Measurements from ENCODE around the gene HIPK3.
"Not testable (repeated sequence)": the region's sequence is repeated elsewhere in the genome, so short reads cannot be mapped to it uniquely, and the experiment has no call there.

Gene HIPK3

DNA sequence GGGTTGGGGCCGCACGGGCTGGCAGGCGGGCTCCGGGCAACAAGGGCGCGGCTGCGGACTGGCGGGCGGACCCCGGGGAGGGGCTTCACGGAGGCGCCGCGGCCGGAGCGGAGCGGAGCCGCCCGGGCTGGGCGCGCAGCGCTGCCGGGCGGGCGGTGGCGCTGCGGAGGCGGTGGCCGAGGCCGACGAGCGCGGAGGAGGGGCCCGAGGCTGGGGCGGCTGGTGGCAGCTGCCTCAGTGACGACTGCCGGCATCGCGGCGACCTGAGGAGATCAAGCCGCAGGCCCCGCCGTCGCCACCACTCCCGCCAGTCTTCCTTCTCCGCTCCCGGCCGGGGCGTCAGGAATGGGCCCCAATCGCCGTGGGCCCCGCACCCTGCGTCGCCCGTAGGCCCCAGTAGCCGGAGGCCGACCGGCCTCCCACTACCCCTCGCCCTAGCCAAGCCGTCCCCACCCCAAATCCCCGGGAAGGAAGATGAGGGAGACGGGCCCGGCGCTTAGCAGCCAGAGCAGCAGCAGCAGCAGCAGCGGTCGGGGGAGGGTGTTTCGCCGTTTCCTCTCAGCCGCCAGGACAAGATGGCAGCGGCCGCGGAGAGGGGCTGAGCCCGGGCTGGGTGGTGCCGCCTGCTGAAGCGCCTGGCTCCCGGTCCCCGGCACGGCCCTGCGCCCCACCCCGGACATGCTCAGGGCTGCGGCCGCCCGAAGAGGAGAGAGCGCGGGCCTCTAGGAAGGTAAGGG lies at the start of gene HIPK3:
Gene HIPK3, plus strand, starts transcription at position 222 of the 737 bp plus-strand sequence.
- DNase-seq (ENCODE audit: low read depth) = peak; percentile 59

DNA sequence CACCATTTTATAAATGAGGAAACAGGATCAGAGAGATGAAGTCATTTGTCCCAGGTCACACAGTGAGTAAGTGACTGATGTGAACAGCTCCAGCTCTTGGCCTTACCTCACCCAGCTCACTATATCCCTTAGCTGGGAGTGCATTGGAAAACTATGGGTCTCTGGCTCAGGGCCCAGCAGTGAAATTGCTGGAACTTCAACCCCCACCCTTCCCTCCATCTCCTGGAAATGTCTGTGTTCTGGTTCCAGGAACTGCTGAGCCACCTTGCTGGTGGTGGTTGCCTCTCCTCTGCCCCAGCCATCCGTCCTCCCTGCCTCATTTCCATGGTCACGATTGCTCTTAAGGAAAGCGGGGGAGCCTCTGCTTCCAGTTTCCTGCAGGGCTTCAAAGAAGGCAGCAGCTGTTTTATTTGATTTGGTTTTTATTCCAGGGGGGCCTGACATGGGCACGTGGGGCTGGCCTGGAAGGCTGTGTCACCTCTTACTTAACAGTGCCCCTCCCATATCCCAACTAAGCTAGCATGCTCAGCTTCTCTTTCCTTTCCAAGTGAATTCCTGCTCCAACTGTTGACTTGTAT lies 49.7 kb upstream of the HIPK3 start:
- peak; percentile 21 for DNase-seq (ENCODE audit: low read depth)

- no peak for DNase-seq (ENCODE audit: low read depth)
Observed at GRCh38 chr11:33208150-33208549, 49.0 kb upstream of the HIPK3 start.

DNA sequence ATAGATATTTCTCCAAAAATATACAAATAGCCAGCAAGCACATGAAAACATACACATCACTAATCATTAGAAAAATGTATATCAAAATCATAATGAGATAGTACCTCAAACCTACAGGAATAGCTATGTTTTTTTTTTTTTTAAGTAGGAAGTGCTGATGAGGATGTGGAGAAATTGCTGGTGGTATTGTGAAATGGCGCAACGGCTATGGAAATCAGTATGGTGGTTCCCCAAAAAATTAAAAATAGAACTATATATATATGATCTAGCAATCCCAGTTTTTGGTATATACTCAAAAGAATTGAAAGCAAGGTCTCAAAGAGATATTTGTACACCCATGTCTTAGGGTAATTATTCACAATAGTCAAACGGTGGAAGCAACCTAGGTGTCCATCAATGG lies 46.0 kb upstream of the HIPK3 start:
- DNase-seq (ENCODE audit: low read depth) = no peak

DNA sequence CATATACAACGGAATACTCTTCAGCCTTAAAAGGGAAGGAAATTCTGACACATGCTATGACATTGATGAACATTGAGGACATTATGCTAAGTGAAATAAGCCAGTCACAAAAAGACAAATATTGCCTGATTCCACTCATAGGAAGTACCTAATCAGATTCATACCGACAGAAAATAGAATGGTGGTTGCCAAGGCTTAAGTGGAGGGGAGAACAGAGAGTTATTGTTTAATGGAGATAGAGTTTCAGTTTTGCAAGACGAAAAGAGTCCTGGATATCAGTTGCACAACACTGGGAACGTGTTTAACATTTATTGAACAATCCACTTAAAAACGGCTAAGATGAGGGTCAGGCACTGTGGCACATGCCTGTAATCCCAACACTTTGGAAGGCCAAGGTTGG lies 45.6 kb upstream of the HIPK3 start:
- no peak for DNase-seq (ENCODE audit: low read depth)

- DNase-seq (ENCODE audit: low read depth) = peak; percentile 29
Observed at GRCh38 chr11:33214187-33214586, 43.0 kb upstream of the HIPK3 start.

- DNase-seq (ENCODE audit: low read depth) = no peak
Observed at GRCh38 chr11:33214767-33215166, 42.4 kb upstream of the HIPK3 start.

DNA sequence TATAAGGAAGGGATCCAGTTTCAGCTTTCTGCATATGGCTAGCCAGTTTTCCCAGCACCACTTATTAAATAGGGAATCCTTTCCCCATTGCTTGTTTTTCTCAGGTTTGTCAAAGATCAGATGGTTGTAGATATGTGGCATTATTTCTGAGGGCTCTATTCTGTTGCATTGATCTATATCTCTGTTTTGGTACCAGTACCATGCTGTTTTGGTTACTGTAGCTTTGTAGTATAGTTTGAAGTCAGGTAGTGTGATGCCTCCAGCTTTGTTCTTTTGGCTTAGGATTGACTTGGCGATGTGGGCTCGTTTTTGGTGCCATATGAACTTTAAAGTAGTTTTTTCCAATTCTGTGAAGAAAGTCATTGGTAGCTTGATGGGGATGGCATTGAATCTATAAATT lies 40.5 kb upstream of the HIPK3 start:
- not testable (repeated sequence) for DNase-seq (ENCODE audit: low read depth)

- no peak for DNase-seq (ENCODE audit: low read depth)
Observed at GRCh38 chr11:33222052-33222750, 35.0 kb upstream of the HIPK3 start.

- DNase-seq (ENCODE audit: low read depth) = no peak
Observed at GRCh38 chr11:33225371-33225770, 31.8 kb upstream of the HIPK3 start.

- DNase-seq (ENCODE audit: low read depth) = peak; percentile 70
Observed at GRCh38 chr11:33227578-33228261, 29.5 kb upstream of the HIPK3 start.

DNA sequence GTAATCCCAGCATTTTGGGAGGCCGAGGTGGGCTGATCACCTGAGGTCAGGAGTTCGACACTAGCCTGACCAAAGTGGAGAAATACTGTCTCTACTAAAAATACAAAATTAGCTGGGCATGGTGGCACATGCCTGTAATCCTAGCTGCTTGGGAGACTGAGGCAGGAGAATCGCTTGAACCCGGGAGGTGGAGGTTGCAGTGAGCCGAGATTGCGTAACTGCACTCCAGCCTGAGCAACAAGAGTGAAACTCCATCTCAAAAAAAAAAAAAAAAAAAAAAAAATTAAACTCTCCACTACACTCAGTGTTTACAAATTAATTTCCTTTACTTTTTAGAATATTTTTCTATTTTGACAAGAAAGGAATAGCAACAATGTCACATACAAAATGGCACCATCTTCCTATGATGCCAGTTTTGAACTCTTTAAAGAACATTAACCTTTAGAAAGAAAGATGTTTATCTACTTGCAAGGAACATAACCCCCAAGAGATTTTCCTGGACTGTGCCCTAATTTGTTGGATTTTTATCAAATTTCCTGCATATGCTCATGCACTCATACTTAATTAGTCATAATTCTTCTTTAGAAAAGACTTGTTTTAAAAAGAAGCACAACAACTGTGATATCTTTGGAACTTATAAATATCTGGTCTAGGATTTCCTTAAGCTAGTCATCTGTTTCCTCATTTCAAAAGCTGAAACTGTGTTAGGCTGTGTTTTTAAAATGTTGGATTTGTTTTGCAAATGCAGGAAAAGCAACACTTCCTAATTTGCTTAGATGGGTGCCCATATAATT lies 22.6 kb upstream of the HIPK3 start:
- peak; percentile 21 for DNase-seq (ENCODE audit: low read depth)

DNA sequence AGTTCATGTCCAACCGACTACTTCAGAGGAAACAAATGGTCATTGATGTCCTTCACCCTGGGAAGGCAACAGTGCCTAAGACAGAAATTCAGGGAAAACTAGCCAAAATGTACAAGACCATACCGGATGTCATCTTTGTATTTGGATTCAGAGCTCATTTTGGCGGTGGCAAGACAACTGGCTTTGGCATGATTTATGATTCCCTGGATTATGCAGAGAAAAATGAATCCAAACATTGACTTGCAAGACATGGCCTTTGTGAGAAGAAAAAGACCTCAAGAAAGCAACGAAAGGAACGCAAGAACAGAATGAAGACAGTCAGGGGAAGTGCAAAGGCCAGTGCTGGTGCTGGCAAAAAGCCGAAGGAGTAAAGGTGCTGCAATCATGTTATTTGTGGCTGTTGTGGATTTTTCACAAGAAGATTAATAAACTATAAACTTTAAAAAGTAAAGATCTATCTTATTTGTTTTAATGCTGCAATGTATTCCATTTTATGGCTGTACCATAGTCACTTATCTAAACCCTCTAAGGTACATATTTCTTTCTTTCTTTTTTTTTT lies 20.1 kb upstream of the HIPK3 start:
- no peak for DNase-seq (ENCODE audit: low read depth)

GRCh38 chr11:33242575-33242974 lies 14.6 kb upstream of the HIPK3 start:
- no peak for DNase-seq (ENCODE audit: low read depth)

- not testable (repeated sequence) for DNase-seq (ENCODE audit: low read depth)
Observed at GRCh38 chr11:33243654-33244053, 13.5 kb upstream of the HIPK3 start.

DNA sequence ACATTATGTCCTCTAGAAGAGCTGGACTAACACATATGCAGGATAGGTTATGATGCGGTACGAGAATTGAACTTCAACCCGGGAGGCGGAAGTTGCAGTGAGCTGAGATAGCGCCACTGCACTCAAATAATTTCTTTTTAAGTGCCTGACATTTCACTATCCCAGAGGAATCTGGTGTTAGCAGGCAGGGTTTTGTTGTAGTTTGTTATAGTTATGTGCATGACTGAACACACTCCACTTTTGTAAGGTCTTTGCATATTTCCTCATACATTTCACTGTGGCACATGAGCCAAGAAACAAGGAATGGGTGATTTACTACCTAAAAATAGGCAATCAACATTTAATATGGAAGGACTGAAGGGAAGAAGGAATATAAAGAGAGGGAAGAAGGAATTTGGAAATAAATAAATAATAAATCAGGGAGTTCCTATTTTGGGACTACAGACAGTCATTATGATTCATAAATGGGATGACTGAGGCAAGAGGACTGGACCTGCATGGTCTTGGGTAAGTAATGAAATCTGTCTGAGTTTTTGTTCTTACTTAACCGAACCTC lies 8.7 kb upstream of the HIPK3 start:
- peak; percentile 65 for DNase-seq (ENCODE audit: low read depth)

GRCh38 chr11:33256031-33256812 lies 959 bp upstream of the HIPK3 start:
- no peak for DNase-seq (ENCODE audit: low read depth)

DNA sequence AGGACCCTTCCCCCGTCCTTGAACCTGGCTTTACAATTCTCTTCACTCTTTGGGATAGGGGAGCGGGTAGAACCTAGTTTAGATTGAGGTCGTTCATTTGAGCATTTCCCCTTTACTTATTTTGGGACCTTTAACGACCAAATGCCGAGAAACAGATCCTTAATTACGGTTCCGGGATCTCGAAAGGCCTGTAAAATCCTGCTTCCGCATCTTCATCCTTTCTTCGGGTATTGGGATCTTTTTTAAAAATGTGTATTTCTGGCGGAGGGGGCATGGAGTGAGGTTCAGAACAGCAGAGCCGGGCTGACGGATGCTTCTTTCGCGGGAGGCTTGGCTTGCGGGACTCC lies 395 bp upstream of the HIPK3 start:
- DNase-seq (ENCODE audit: low read depth) = no peak

- DNase-seq (ENCODE audit: low read depth) = peak; percentile 85
Observed at GRCh38 chr11:33257897-33258630, 883 bp downstream of the HIPK3 start.

Data from amniotic epithelial cell (primary cell).